ENCODE measurements around the gene ADAMTS16.

Gene ADAMTS16

GRCh38 chr5:5276951-5277517 lies 136.9 kb downstream of the ADAMTS16 start:
- DNase-seq (ENCODE audit: low read depth in 1 of 2, low spot score in 1 of 2) = no peak

- DNase-seq (ENCODE audit: low read depth in 1 of 2, low spot score in 1 of 2) = no peak
These were observed 138.2 kb downstream of the ADAMTS16 start for GRCh38 chr5:5278201-5278814.

- no peak for DNase-seq (ENCODE audit: low read depth in 1 of 2, low spot score in 1 of 2)
These were observed 138.8 kb downstream of the ADAMTS16 start for GRCh38 chr5:5278815-5279381.

- DNase-seq (ENCODE audit: low read depth in 1 of 2, low spot score in 1 of 2) = no peak
These were observed 145.8 kb downstream of the ADAMTS16 start for GRCh38 chr5:5285906-5286305.

- DNase-seq (ENCODE audit: low read depth in 1 of 2, low spot score in 1 of 2) = no peak
These were observed 147.3 kb downstream of the ADAMTS16 start for GRCh38 chr5:5287419-5287818.

- no peak for DNase-seq (ENCODE audit: low read depth in 1 of 2, low spot score in 1 of 2)
These were observed 148.1 kb downstream of the ADAMTS16 start for GRCh38 chr5:5288201-5288600.

- no peak for DNase-seq (ENCODE audit: low read depth in 1 of 2, low spot score in 1 of 2)
These were observed 149.4 kb downstream of the ADAMTS16 start for GRCh38 chr5:5289537-5289936.

GRCh38 chr5:5290674-5291334 lies 150.7 kb downstream of the ADAMTS16 start:
- no peak for DNase-seq (ENCODE audit: low read depth in 1 of 2, low spot score in 1 of 2)

GRCh38 chr5:5291357-5291756 lies 151.2 kb downstream of the ADAMTS16 start:
- DNase-seq (ENCODE audit: low read depth in 1 of 2, low spot score in 1 of 2) = no peak

GRCh38 chr5:5293029-5293428 lies 152.9 kb downstream of the ADAMTS16 start:
- DNase-seq (ENCODE audit: low read depth in 1 of 2, low spot score in 1 of 2) = no peak

- no peak for DNase-seq (ENCODE audit: low read depth in 1 of 2, low spot score in 1 of 2)
These were observed 154.3 kb downstream of the ADAMTS16 start for GRCh38 chr5:5294429-5294828.

GRCh38 chr5:5295351-5295750 lies 155.2 kb downstream of the ADAMTS16 start:
- no peak for DNase-seq (ENCODE audit: low read depth in 1 of 2, low spot score in 1 of 2)

- DNase-seq (ENCODE audit: low read depth in 1 of 2, low spot score in 1 of 2) = no peak
These were observed 155.9 kb downstream of the ADAMTS16 start for GRCh38 chr5:5296051-5296450.

- no peak for DNase-seq (ENCODE audit: low read depth in 1 of 2, low spot score in 1 of 2)
These were observed 157.4 kb downstream of the ADAMTS16 start for GRCh38 chr5:5297432-5298067.

GRCh38 chr5:5298068-5298633 lies 158.0 kb downstream of the ADAMTS16 start:
- no peak for DNase-seq (ENCODE audit: low read depth in 1 of 2, low spot score in 1 of 2)

GRCh38 chr5:5298841-5299541 lies 158.9 kb downstream of the ADAMTS16 start:
- DNase-seq (ENCODE audit: low read depth in 1 of 2, low spot score in 1 of 2) = no peak

- DNase-seq (ENCODE audit: low read depth in 1 of 2, low spot score in 1 of 2) = no peak
These were observed 161.0 kb downstream of the ADAMTS16 start for GRCh38 chr5:5301176-5301575.

- no peak for DNase-seq (ENCODE audit: low read depth in 1 of 2, low spot score in 1 of 2)
These were observed 162.1 kb downstream of the ADAMTS16 start for GRCh38 chr5:5302201-5302600.

GRCh38 chr5:5303242-5303641 lies 163.1 kb downstream of the ADAMTS16 start:
- DNase-seq (ENCODE audit: low read depth in 1 of 2, low spot score in 1 of 2) = no peak

GRCh38 chr5:5304361-5305020 lies 164.4 kb downstream of the ADAMTS16 start:
- DNase-seq (ENCODE audit: low read depth in 1 of 2, low spot score in 1 of 2) = no peak
